GM19455 (cell line): ENCODE data around the gene ELOB.
"Not testable (repeated sequence)": the region's sequence is repeated elsewhere in the genome, so short reads cannot be mapped to it uniquely, and the experiment has no call there.

Experiments
- ATAC-seq: cut with Tn5 transposase; IDR thresholded peaks from one replicate; pipeline ENCODE4 v1.9.1; 2021; ENCODE audit not compliant: unreplicated experiment

ELOB gene

DNA sequence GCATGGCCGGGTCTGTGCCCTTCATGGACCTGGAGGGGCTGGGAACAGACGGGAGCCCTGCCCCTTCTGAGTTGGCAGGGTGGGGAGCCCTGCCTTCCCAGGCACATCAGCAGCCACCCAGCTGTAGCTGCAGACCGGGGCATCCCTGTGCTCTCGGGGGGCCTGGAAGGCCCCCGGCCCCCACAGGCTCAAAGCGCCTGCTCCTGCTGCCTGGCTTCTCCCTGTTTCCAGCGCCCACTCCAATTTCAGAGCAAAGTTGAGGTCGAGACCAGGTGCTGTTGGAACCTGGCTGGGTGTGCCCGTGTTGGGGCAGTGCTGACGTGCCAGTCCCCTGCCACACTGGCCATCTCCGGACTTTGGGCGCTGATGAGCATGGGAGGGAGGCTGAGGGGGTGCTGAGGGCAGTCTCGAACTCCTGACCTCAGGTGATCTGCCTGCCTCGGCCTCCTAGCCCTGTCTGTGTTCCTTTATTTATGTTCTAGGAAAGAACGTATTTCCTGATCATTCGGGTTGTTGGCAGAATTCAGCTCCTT is 52.2 kb downstream of the ELOB start:
- no peak for ATAC-seq

DNA sequence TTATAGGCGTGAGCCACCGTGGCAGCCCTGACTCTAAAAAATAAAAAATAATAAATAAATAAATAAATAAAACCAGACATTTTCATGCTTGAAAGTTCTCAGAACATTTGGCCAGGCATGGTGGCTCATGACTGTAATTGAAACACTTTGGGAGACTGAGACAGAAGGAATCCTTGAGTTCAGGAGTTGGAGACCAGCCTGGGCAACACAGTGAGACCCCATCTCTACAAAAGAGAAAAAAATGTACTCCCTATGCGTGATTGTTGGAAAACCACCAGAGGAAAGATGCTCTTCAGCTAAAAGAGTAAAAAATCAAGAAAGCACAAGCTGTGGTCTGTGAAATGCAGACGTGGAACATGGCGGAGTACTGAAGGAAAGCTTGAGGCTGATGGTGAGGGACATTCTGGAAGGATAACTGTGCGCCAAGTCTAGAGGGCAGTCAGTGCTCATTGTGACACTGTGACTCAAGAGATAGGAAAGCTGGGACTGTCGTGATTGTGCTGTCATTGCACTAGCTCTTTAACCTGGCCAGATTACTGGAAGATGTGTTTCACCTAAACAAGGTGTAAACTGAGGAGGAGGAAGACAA is 52.9 kb downstream of the ELOB start:
- no peak for ATAC-seq

DNA sequence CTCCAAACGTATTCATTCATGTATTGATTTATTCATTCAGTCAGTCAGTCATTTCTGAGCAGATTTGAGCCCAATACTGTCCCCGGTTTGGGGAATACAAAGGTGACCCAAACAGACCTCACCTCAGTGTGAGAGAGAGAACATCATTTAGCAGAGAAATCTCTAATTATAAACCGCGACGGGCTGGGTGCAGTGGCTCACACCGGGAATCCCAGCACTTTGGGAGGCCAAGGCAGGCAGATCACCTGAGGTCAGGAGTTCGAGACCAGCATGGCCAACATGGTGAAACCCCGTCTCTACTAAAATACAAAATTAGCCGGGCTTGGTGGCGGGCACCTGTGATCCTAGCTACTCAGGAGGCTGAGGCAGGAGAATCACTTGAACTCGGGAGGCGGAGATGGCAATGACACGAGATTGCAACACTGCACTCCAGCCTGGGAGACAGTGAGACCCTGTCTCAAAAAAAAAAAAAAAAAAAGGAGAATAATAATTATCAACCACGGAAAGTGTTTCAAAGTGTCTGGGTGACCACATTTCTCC is 55.4 kb downstream of the ELOB start:
- ATAC-seq: not testable (repeated sequence)
